GM19099 (cell line): Measurements from ENCODE around the gene MYO1G.

Experiments used
- POLR2A ChIP-seq: IDR thresholded peaks from 3 replicates; pipeline ENCODE4 v1.6.1; 2011; ENCODE audit warnings: low read depth; ENCODE audit not compliant: insufficient read length; ENCODE audit errors: extremely low read depth

The MYO1G gene

DNA sequence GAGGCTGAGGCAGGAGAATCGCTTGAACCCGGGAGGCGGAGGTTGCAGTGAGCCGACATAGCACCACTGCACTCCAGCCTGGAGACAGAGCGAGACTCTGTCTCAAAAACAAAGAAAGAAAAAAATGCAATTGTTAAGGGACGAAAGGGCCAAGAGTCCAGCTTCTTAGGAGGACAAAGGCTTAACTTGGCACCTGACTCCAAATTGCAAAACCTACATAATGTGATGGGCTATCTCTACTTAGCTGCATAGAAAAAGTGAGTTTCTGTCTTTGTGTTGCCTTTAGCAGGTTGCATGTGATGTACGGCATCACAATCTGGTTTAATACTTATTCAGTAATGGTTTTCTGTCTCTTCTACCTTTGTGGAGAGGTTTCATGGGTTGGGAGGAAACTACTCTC is 8.6 kb upstream of the MYO1G start:
- TF ChIP-seq POLR2A, result no peak

GRCh38 chr7:44986218-44987053 is 7.6 kb upstream of the MYO1G start:
- TF ChIP-seq POLR2A, result peak; percentile 99

- no peak for TF ChIP-seq POLR2A
Measured at GRCh38 chr7:44985900-44986217, 7.0 kb upstream of the MYO1G start.

GRCh38 chr7:44985033-44985695 is 6.3 kb upstream of the MYO1G start:
- TF ChIP-seq POLR2A, result no peak

GRCh38 chr7:44984478-44984758 is 5.6 kb upstream of the MYO1G start:
- peak; percentile 35 for TF ChIP-seq POLR2A

- TF ChIP-seq POLR2A, result no peak
Measured at GRCh38 chr7:44983742-44984477, 5.1 kb upstream of the MYO1G start.

GRCh38 chr7:44982970-44983369 is 4.2 kb upstream of the MYO1G start:
- TF ChIP-seq POLR2A, result no peak

- no peak for TF ChIP-seq POLR2A
Measured at GRCh38 chr7:44982535-44982923, 3.7 kb upstream of the MYO1G start.

- peak; percentile 46 for TF ChIP-seq POLR2A
Measured at GRCh38 chr7:44981035-44981706, 2.4 kb upstream of the MYO1G start.

DNA sequence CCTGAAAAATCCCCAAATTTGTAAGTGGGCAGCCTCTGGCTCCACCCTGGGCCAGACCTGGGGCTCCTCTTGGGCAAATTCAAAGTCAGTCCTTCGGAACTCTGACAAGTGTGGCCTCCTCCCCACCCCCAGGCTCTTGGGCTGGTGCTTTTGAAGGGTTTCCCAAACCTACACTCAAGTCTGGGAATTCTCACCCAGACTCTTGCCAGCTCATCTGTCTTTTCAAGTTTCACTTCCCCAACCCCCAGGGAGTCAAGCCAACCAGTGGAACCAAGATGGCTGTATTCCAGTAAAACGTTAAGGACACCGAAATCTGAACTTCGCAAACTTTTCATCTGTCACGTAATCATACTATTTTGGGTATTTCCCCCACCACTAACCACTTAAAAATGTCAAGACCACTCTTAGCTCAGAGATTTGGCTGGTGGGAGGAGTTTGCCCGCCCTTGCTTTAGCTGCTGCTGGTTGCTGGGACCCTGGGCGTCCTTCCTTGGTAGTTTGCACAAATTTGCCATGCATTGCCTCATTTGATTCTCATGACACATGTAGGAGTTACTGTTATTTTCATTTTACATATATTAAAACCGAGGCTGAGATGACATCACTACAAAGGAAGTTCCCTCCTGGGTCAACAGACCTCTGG is 1.7 kb upstream of the MYO1G start:
- no peak for TF ChIP-seq POLR2A

DNA sequence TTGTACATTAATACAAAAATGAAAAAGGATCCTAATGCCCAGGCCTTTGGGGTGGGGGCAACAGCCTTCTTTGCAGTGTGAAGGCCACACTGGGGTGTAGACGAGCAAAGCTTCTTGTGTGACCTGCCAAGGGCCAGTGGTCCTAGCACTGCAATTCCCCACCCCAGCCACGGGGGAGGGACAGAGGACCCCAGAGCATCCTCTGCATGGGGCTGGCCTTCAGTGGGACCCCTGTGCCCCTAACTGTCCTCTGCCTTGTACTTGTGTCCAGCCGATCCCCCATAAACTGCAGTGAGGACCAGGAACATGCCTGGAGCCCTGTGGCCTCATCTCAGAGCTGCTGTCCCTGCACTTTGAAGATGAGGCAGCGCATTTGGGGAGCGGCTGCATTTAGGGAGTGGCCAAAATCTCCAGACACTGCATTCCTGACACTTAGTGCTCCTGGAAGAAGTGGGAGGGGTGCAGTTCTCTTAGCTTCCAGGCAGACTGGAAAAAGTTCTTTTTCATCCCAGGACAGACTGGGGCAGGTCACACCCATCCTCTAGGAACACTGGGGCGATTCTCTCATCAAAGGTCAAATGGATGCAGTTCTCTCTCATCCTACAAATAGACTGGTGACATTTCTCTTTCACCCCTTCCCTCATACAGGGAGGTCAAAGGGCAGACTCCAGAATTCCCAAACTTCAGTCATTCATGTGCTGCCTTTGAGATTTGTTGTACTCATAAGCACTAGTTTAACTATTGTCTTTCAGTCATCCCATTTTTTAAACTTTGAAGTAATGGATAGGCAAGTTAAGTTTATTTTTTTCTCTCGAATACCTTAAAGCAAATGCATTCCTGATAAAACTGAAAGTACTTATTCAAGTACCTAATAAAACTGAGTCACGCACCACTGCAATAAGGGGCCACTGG is 922 bp upstream of the MYO1G start:
- no peak for TF ChIP-seq POLR2A

- TF ChIP-seq POLR2A, result no peak
Measured at GRCh38 chr7:44977959-44978335, 868 bp downstream of the MYO1G start.

DNA sequence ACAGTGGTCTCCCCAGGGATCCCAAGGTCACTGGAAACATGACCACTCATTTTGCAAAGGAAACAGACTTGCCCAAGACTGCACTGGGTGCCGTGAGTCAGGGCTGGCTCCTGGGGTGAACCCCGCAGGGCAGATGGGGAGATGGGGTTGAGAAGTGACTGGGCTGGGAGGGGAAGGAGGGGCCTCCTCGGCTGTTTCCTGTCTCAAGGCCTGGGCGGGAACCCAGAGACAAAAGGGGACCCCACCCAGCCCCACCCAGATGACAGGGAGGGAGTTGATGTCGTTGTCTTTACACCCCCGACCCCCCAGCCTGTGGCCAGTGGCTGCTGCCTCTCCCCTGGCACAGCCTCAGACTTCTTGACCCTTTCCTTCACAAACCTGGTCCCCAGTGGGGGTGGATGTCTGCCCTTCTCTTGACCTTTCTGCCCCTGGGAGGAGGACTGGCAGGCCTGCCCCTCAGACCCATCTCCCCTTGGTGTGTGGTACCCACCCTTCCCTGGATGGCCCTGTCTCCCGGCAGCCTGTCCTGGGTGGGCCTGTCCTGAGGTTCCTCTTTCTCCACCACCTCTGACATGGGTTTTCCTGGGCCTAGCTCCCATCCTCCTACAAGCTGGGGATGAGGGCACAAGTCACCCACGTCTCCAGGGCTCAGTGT is 1.4 kb downstream of the MYO1G start:
- TF ChIP-seq POLR2A, result peak; percentile 62
